Motor neuron (in vitro differentiated cells): Measurements from ENCODE around the gene SOBP. TPM values are rescaled to one million over a fixed set of nuclear protein-coding genes. Genes with fewer than 3 reads are reported as not detected.

Experiments used
- ATAC-seq, 8 experiments: fragments of 200-7000 bp; cut with Tn5 transposase; replicated peaks in 6 of 8; 2 replicates each; pipeline ENCODE4 v1.8.0; 2021; ENCODE audit warnings: mild to moderate bottlenecking in 8 of 8, moderate library complexity in 8 of 8
- H3K27ac ChIP-seq, 2 donors: fragments of 250-450 bp; sonication (Bioruptor Pico); 2 replicates each; pipeline ENCODE4 v1.9.0; 2021; ENCODE audit warnings: antibody characterized with exemption in 2 of 2, mild to moderate bottlenecking in 2 of 2, moderate library complexity in 1 of 2
- H3K4me1 ChIP-seq, 2 donors: fragments of 250-450 bp; sonication (Bioruptor Pico); replicated peaks in 1 of 2; 2 replicates each; pipeline ENCODE4 v1.6.1; 2021; ENCODE audit warnings: antibody characterized with exemption in 2 of 2, mild to moderate bottlenecking in 2 of 2, moderate library complexity in 1 of 2
- H3K4me3 ChIP-seq, 5 donors: fragments of 250-450 bp; sonication (Bioruptor Pico); 2 replicates each; pipeline ENCODE4 v1.9.0; 2021; ENCODE audit warnings: antibody characterized with exemption in 5 of 5, mild to moderate bottlenecking in 5 of 5, moderate library complexity in 4 of 5
- WGBS, 10 experiments: fragments of 450-650 bp; shearing (Covaris generic); methylation state at CpG; one replicate each; pipeline ENCODE4 v1.0.0; 2022; 5-methylcytosine and 5-hydroxymethylcytosine counted together
- in situ Hi-C, 9 experiments: fragments of 400-800 bp; cut with MboI; loops; one replicate each; pipeline ENCODE4 v1.15.0; 2021; ENCODE audit warnings: low sequenced_read_pairs in 9 of 9, low pct_unique_long_range_greater_than_20kb in 2 of 9; ENCODE audit not compliant: unreplicated experiment in 9 of 9
- total RNA-seq, 8 experiments: library from RNA; unstranded; fragments of 300-600 nt; gene quantifications; 2 replicates each; pipeline versions ENCODE4 v1.2.3 to v1.2.4, GENCODE V29; 2022

SOBP gene
- total RNA-seq, 8 experiments from 2014 or later, result 1.2 to 42.5 (median 9.6) TPM

DNA sequence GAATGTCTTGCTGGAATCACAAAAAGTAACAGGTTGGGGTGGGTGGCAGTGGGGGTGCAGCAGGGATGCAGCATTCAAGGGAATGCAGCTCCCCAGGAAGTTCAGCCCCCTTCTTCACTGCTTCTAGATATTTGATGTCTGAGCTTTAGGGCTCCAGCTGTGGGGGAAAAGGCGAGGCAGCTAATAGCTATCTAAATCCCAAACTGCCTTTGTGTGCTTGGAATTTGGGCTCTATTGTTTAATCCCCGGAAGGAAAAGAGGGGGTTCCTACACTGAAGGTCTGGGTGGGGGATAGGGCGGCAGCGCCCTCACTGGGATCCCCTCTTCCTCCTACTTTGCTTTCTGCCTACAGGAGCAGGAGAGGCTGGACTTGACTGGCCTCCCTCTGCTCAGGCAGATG lies 116.5 kb downstream of the SOBP start:
- ATAC-seq, result no peak

DNA sequence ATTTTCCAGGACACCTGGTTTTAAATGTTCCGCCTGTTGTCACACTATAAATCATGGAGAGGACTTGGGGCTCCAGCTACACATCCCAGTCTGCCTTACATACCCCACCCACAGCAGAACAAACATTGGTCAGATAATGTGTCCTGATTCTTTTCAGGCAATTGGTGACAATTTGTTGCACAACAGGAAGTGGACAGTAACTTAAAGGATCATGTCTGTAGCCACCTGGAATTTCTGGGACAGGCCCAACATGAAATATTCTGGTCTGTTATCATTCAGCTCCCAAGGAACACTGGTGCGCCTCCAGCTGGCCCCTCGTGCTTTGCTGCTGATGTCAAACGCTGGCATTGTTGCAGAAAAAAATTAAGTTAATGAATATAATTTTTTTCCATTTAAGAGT lies 117.2 kb downstream of the SOBP start:
- in situ Hi-C loops, result loop anchor here in 1 of 9 experiments (25.0 kb wide), 1 partner anchor 120 kb away; the partner anchor contains the start of gene SOBP
- WGBS, 10 experiments, result 0 to 100% (median 100%) methylated on average over 1 to 3 of the region's 4 CpGs; no CpG with 5 or more reads in 1 of the 10 experiments
- peaks cover 28 to 30% of the 10 kb centered on the region in 2 donors for H3K4me1 ChIP-seq
- no peak overlapping the region for H3K27ac ChIP-seq
- no peak overlapping the region for H3K4me3 ChIP-seq
- no peak for ATAC-seq

More for the DNA sequence above, 116.5 kb downstream of the SOBP start:
- Histone ChIP-seq H3K27ac (no peak overlapping the region), H3K4me3 (no peak overlapping the region), H3K4me1 (peaks cover 25 to 27% of the 10 kb centered on the region in 2 donors)
- WGBS, 10 experiments, result 60 to 100% (median 87%) methylated on average over 2 to 3 of the region's 4 CpGs; no CpG with 5 or more reads in 4 of the 10 experiments
- in situ Hi-C loops, result loop anchor here in 1 of 9 experiments (25.0 kb wide), 1 partner anchor 119 kb away; the partner anchor contains the start of gene SOBP

DNA sequence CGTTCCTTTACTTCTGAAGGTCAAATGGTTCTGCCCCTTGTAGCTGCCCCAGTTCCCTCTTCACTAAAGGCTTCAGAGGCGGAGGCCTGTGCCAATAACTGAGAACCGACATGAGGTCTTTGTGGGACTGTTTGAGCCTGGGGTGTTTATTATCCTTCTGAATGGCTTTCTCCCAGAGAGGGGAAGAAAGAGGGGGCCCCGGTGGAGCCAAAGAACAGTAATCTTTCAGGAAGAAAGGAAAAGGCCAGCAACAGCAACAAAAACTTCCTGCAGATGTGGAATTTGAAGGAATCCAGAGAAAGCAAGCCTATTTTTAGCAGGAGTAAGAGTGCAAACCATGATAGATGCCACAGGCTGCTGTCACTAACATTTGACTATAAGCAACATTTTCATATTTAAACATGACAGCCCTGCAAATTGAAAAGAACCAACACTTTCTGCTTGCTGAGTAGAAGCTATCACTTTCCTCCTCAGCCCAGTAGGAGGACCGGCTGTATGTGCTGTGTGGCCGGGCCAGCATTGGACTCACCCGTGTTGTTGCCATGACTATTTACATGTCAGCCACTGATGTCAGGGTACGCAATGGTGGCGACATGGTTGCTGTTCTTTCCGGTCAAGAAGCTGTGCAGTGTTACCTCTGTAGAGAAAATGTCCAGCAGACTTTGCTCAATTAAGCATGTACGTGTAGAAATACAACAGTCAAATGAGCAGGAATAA lies 121.3 kb downstream of the SOBP start:
- ATAC-seq, result peak in 5 of 8 experiments; percentile 73 to 84 (median 81)
- H3K4me1 ChIP-seq, result peaks cover 37 to 38% of the 10 kb centered on the region in 2 donors
- peak overlapping the region in 1 of 2 donors; percentile 3 for H3K27ac ChIP-seq
- no peak overlapping the region for H3K4me3 ChIP-seq
- WGBS, 10 experiments, result 20 to 90% (median 46%) methylated on average over 2 to 8 of the region's 11 CpGs; no CpG with 5 or more reads in 1 of the 10 experiments
- in situ Hi-C loops, result loop anchor here in 1 of 9 experiments (25.0 kb wide), 1 partner anchor 124 kb away; the partner anchor contains the start of gene SOBP

DNA sequence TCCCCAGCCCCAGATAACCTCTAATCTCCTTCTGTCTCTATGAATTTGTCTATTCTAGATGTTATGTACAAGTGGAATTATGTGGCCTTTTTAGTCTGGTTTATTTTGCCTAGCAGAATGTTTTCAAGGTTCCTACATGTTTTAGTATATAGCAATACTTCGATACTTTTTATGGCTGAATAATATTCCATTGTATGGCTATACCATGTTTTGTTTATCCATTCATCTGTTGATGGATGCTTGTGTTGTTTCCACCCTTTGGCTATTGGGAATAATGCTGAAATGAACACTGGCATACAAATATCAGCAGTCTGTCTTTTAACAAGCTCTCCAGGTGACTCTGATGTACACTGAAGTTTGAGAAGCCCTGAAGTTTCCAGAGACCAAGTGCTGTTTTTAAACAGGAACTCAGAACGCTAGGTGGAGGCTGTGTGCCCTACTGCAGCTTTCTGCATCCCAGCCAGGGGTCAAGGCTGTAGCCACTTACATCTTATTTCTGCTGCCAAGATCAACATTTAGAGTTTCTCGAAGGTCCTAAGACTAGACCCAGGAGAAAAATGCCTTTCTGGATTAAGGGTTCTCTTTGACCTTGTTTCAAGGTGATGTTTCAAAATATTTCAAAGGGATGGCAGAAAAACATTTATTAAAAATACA lies 123.0 kb downstream of the SOBP start:
- H3K4me3 ChIP-seq, result no peak overlapping the region
- no peak overlapping the region for H3K27ac ChIP-seq
- no peak for ATAC-seq
- 72 to 100% (median 85%) methylated on average over 1 to 3 of the region's 3 CpGs; no CpG with 5 or more reads in 1 of the 10 experiments for WGBS, 10 experiments
- peaks cover 49% of the 10 kb centered on the region in 2 donors for H3K4me1 ChIP-seq
- in situ Hi-C loops, result loop anchor here in 1 of 9 experiments (25.0 kb wide), 1 partner anchor 126 kb away; the partner anchor contains the start of gene SOBP

DNA sequence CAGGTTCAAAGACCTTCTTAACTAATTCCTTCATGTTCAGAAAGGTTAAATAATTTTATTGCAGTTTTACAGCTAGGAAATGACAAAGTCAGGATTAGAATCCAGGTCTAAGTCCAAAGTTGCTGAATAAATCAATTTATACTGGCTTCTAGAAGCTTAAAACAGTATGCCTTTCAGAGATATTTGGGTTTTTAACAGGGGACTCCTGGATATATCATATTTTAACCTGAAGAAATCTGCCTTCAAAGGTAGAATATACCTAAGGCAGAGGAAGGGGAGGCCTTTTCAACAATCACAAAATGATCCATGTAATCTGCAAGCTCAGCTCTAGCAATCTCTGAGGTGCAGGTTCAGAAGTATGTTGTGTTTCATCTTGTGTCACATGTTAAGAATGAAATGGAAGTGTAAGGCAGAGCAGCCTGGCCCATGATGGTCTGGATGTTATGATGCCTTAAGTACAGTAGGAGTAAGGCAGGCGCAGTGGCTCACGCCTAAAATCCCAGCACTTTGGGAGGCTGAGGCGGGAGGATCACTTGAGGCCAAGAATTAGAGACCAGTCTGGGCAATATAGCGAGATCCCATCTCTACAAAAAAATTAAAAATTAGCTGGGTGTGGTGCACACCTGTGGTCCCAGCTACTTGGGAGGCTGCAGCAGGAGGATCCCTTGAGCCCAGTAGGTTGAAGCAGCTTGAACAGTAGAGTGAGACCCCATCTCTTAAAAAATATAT lies 123.9 kb downstream of the SOBP start:
- Histone ChIP-seq H3K4me1 (peaks cover 49% of the 10 kb centered on the region in 2 donors), H3K4me3 (no peak overlapping the region), H3K27ac (no peak overlapping the region)
- no peak for ATAC-seq
- WGBS, 10 experiments, result 86 to 100% (median 100%) methylated on average over 1 to 4 of the region's 4 CpGs; no CpG with 5 or more reads in 5 of the 10 experiments
- in situ Hi-C loops, result loop anchor here in 1 of 9 experiments (25.0 kb wide), 1 partner anchor 127 kb away; the partner anchor contains the start of gene SOBP

DNA sequence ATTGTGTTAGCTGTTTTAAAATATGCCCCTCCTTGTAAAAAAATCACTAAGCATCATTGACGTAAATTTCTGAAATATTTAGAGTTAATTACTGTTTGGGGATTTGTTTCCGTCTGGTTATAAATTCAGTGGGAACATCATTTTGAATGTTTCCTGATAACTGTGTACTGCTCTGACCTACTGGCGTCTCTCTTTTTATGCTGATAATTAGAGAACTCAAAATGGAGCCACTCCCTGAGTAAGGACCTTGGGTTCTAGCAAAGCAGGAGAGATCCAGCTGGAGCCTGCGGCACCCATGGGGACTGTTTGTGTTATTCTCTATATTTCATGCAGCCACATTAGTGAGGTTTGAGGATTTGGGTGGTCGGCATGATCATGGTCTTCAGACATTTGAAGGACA lies 124.9 kb downstream of the SOBP start:
- H3K27ac ChIP-seq, result no peak overlapping the region
- in situ Hi-C loops, result loop anchor here in 1 of 9 experiments (25.0 kb wide), 1 partner anchor 128 kb away; the partner anchor contains the start of gene SOBP
- no peak overlapping the region for H3K4me3 ChIP-seq
- peak in 1 of 8 experiments; percentile 38 for ATAC-seq
- peaks cover 49% of the 10 kb centered on the region in 2 donors for H3K4me1 ChIP-seq
- WGBS, 10 experiments, result 50 to 100% (median 85%) methylated on average over 1 to 5 of the region's 5 CpGs; no CpG with 5 or more reads in 2 of the 10 experiments

DNA sequence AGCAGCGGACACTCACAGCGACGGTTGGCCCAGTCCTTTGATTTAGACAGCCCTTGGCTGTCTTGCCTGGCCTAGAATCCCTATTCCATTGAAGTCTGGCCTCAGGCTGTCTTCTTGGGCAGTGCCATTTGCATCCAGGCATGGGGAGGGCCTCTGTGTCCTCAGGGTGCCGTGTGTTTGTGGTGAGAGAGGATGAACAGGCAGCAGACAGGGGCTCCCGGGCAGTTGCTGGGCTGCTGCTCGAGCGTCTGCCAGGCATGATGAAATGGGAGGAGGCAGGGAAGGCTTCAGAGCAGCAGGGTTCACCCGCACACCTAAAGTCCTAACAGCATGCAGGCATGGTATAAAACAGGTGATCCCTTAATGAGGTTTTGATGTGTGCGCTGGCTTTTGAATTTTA lies 126.9 kb downstream of the SOBP start:
- in situ Hi-C loops, result loop anchor here in 1 of 9 experiments (25.0 kb wide), 1 partner anchor 129 kb away; the partner anchor contains the start of gene SOBP
- peaks cover 32 to 36% of the 10 kb centered on the region in 2 donors for H3K4me1 ChIP-seq
- ATAC-seq, result peak in 6 of 8 experiments; percentile 53 to 87 (median 82)
- peak overlapping the region in 1 of 5 donors; percentile 1 for H3K4me3 ChIP-seq
- H3K27ac ChIP-seq, result peak overlapping the region; percentile 27 to 35
- 6 to 100% (median 45%) methylated on average over 1 to 4 of the region's 9 CpGs; no CpG with 5 or more reads in 2 of the 10 experiments for WGBS, 10 experiments

DNA sequence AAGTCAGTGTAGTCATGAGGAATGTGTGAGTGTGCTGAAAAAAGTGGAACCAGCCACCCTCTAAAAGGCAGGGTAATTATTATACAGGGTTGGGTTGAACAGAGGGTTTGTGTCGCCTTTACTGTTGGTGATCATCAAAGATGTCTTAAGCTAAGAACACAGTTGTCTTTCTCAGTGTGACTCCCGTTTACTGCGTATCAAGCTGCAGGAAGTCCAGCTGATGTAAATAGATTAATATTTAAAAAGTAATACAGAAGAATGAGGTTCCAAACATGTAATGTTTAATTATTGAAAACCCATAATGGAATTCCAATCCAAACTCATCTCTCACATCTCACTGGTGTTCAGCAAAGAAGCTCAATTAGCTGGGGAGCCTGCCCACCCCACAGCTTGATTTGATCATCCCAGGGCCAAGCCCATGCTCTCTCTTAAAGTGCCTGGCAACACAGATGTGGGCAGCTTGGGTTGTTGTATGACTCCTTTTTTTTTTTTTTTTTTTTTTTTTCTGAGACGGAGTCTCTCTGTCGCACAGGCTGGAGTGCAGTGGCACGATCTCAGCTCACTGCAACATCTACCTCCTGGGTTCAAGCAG lies 127.5 kb downstream of the SOBP start:
- no peak overlapping the region for H3K27ac ChIP-seq
- 47 to 100% (median 85%) methylated on average over 2 to 4 of the region's 6 CpGs; no CpG with 5 or more reads in 3 of the 10 experiments for WGBS, 10 experiments
- in situ Hi-C loops, result loop anchor here in 1 of 9 experiments (25.0 kb wide), 1 partner anchor 130 kb away; the partner anchor contains the start of gene SOBP
- H3K4me3 ChIP-seq, result no peak overlapping the region
- H3K4me1 ChIP-seq, result peaks cover 27 to 30% of the 10 kb centered on the region in 2 donors
- ATAC-seq, result peak in 1 of 8 experiments; percentile 7

DNA sequence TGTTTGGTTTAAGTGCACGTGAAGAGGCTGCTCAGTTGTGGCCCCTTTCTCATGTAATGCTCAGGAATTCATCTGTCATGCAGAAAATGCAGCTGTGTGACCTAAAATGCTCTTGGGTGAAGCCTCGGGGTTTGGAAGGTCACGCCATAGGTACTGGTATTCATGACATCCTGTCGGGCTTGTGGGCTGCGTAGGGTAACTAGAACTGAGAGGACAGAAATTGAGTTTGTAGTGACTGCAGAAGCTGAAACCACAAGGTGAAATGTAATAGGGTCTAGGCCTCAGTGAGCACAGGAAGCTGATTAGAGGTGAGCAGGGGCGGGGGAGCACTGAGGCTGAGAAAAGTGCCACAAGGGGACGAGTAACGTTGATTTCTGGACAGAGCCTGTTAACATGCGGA lies 128.8 kb downstream of the SOBP start:
- 68 to 93% (median 83%) methylated on average over 2 to 8 of the region's 9 CpGs; no CpG with 5 or more reads in 1 of the 10 experiments for WGBS, 10 experiments
- in situ Hi-C loops, result loop anchor here in 1 of 9 experiments (25.0 kb wide), 1 partner anchor 131 kb away; the partner anchor contains the start of gene SOBP
- peaks cover 27 to 30% of the 10 kb centered on the region in 2 donors for H3K4me1 ChIP-seq
- H3K27ac ChIP-seq, result no peak overlapping the region
- H3K4me3 ChIP-seq, result no peak overlapping the region
- no peak for ATAC-seq

DNA sequence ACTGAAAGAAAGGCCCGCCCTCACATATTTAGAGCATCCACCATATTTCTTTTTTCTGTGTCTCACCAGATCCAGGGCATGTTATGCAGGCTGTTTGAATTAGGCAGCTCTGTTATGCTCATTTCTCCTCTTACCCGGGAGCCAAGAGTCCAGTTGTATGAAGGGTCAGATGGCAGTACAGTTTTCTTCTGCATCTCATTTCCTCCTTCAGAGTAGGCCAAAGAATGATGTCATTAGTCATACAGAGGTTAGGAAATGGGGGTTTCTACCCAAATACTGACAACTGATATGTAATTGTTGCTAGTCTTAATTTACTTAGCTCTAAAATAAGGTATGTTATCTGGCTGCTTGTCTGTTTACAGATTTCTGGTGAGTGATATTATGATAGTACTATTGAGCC lies 130.8 kb downstream of the SOBP start:
- in situ Hi-C loops, result loop anchor here in 1 of 9 experiments (25.0 kb wide), 1 partner anchor 133 kb away; the partner anchor contains the start of gene SOBP
- WGBS, 10 experiments, result 67 to 100% (median 86%) methylated on average over 1 to 2 of the region's 2 CpGs; no CpG with 5 or more reads in 3 of the 10 experiments
- Histone ChIP-seq H3K27ac (no peak overlapping the region), H3K4me3 (no peak overlapping the region), H3K4me1 (peaks cover 16 to 17% of the 10 kb centered on the region in 2 donors)
- ATAC-seq, result peak in 1 of 8 experiments; percentile 28

DNA sequence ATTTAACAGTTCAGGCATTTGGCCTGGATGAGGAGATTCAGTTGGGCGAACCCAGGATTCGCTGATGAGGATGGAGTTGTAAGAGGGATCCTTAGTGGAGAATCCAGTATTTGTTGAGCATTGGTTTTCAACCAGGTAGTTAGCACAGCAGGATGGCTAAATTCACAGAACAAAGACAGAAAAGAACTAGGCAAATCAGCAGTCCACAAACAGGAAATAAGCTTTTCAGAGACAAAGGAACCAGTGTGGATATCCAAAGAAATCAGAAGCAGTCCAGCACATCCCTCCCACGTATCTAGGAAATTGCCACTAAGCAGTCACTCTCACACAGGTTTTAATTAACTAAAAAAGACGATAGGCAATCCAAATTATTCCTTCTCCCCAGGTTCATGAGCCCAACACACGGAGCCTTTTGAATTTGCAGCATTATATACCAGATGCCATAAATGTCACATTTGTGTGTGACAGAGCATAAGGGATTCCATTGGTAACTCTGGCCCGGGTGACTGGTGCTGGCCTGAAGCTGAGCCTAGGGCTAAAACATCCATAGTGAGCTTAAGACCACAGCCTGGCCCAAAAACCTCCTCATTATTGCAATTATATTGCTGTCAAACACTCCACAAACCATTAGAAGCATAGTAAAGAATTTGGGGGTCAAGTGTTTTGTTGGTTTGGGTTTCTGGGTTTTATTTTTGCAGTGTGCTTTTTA lies 131.5 kb downstream of the SOBP start:
- 71 to 100% (median 85%) methylated on average over 1 to 6 of the region's 6 CpGs; no CpG with 5 or more reads in 1 of the 10 experiments for WGBS, 10 experiments
- Histone ChIP-seq H3K27ac (no peak overlapping the region), H3K4me1 (peaks cover 10% of the 10 kb centered on the region in 2 donors), H3K4me3 (no peak overlapping the region)
- ATAC-seq, result no peak
- in situ Hi-C loops, result loop anchor here in 1 of 9 experiments (25.0 kb wide), 1 partner anchor 134 kb away; the partner anchor contains the start of gene SOBP
